DND-41 (cell line): ENCODE measurements around the gene CRYL1.

Experiments
- ATAC-seq: fragments of 200-7000 bp; cut with Tn5 transposase; 3 replicates; pipeline ENCODE4 v1.9.1; 2021; ENCODE audit warnings: low read depth; ENCODE audit not compliant: insufficient read depth
- DNase-seq: peaks from one replicate; pipeline ENCODE4 v3.0.0-alpha.2; 2020
- H2AFZ ChIP-seq: 2 replicates; pipeline ENCODE4 v1.6.0; 2012; ENCODE audit warnings: low read depth, low read length
- H3K27ac ChIP-seq: 2 replicates; pipeline ENCODE4 v1.5.1; 2012; ENCODE audit warnings: low read length, inconsistent platforms
- H3K27me3 ChIP-seq: fragments of 200-600 bp; sonication (generic); 2 replicates; pipeline ENCODE4 v1.6.0; 2012; ENCODE audit warnings: low read length, mild to moderate bottlenecking, inconsistent platforms; ENCODE audit not compliant: insufficient read depth, poor library complexity
- H3K36me3 ChIP-seq: 2 replicates; pipeline ENCODE4 v1.5.1; 2012; ENCODE audit warnings: low read length, inconsistent platforms; ENCODE audit not compliant: insufficient read depth
- H3K4me1 ChIP-seq: 2 replicates; pipeline ENCODE4 v1.5.1; 2012; ENCODE audit warnings: mild to moderate bottlenecking, low read length; ENCODE audit not compliant: insufficient read depth
- H3K4me2 ChIP-seq: 2 replicates; pipeline ENCODE4 v1.6.0; 2012; ENCODE audit warnings: mild to moderate bottlenecking, moderate library complexity, low read length, inconsistent platforms; ENCODE audit not compliant: insufficient read depth
- H3K4me3 ChIP-seq, 2 experiments: fragments of 200-600 bp in 1 of 2; shearing (Covaris generic) in 1 of 2; 2 replicates each; pipeline ENCODE4 v1.5.1; 2012 to 2016; ENCODE audit warnings: inconsistent platforms in 2 of 2, low read length in 2 of 2, mild to moderate bottlenecking in 2 of 2, low read depth in 1 of 2, moderate library complexity in 1 of 2
- H3K79me2 ChIP-seq: 2 replicates; pipeline ENCODE4 v1.6.0; 2012; ENCODE audit warnings: low read length, inconsistent platforms; ENCODE audit not compliant: insufficient read depth
- H3K9ac ChIP-seq: 2 replicates; pipeline ENCODE4 v1.6.0; 2012; ENCODE audit warnings: low read depth, mild to moderate bottlenecking, inconsistent platforms, low read length, moderate library complexity
- H3K9me3 ChIP-seq: 2 replicates; pipeline ENCODE4 v1.5.1; 2012; ENCODE audit warnings: low read length, moderate library complexity, mild to moderate bottlenecking, inconsistent platforms; ENCODE audit not compliant: insufficient read depth, severe bottlenecking
- H4K20me1 ChIP-seq: 2 replicates; pipeline ENCODE4 v1.6.0; 2012; ENCODE audit warnings: low read length; ENCODE audit not compliant: insufficient read depth
- EZH2 ChIP-seq: IDR thresholded peaks from 3 replicates; pipeline ENCODE4 v1.6.1; 2012; ENCODE audit warnings: borderline replicate concordance, low read depth, mild to moderate bottlenecking, moderate library complexity, low read length, inconsistent platforms; ENCODE audit not compliant: severe bottlenecking
- TF ChIP-seq, protein P1 (sequence below): IDR thresholded peaks from 2 replicates; pipeline ENCODE4 v1.5.1; 2012; ENCODE audit warnings: borderline replicate concordance, low read length, moderate library complexity, mild to moderate bottlenecking; ENCODE audit not compliant: poor library complexity, severe bottlenecking; ENCODE audit errors: extremely low read depth

The CRYL1 gene

DNA sequence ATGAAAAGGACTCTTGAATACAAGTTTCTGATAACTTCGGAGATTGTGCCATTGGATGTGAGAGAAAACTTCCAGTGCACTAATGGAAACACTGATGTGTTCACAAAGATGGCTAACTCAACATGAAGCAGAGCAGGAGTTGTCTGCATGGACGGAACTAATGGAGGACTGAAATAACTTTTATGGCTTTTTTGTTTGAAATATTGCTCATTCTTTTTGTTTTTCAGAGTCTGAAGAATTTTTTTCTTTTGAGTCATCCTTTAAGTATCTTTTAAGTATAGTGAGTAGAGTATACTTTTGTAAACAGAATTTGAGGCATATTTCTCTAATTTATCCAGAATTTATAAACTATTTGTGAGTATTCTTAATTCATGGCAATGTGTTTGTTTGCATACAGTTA, 25.7 kb downstream of the CRYL1 start:
- Histone ChIP-seq H4K20me1 (no peaks in the 10 kb centered on the region), H3K9ac (no peak overlapping the region), H3K4me2 (no peak overlapping the region), H3K36me3 (no peaks in the 10 kb centered on the region), H3K4me1 (no peaks in the 10 kb centered on the region), H2AFZ (no peak overlapping the region), H3K9me3 (peaks cover 8% of the 10 kb centered on the region), H3K79me2 (no peaks in the 10 kb centered on the region), H3K4me3 (no peak overlapping the region), H3K27ac (no peak overlapping the region), H3K27me3 (no peaks in the 10 kb centered on the region)
- ATAC-seq (no peak), DNase-seq (no peak)
- TF ChIP-seq, protein P1, sequence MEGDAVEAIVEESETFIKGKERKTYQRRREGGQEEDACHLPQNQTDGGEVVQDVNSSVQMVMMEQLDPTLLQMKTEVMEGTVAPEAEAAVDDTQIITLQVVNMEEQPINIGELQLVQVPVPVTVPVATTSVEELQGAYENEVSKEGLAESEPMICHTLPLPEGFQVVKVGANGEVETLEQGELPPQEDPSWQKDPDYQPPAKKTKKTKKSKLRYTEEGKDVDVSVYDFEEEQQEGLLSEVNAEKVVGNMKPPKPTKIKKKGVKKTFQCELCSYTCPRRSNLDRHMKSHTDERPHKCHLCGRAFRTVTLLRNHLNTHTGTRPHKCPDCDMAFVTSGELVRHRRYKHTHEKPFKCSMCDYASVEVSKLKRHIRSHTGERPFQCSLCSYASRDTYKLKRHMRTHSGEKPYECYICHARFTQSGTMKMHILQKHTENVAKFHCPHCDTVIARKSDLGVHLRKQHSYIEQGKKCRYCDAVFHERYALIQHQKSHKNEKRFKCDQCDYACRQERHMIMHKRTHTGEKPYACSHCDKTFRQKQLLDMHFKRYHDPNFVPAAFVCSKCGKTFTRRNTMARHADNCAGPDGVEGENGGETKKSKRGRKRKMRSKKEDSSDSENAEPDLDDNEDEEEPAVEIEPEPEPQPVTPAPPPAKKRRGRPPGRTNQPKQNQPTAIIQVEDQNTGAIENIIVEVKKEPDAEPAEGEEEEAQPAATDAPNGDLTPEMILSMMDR = no peak
- TF ChIP-seq EZH2 = no peak

DNA sequence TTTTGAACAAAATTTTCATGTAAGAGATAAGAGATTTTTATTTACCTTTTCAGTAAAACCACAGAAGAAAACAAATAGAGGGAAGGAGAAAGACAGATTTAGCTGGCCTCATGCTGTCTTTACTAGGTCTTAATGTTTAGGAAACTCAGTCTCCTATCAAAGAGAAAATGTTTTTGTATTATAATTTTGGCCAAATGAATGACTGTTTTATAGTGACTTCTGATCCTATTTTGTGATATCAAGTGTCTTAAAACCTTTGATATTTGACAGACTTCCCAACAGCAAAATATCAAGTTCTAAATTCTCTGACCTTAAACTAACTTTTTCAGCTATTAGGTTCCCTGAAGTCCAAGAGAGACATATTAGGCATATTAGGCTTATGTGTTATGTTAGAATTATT, 27.0 kb downstream of the CRYL1 start:
- no peak for ATAC-seq
- Histone ChIP-seq H3K4me3 (no peak overlapping the region), H2AFZ (no peak overlapping the region), H3K9ac (no peak overlapping the region), H3K4me2 (no peak overlapping the region), H4K20me1 (0 out of 2 replicates have a peak, but pooled peaks cover 3% of the 10 kb centered on the region), H3K36me3 (no peaks in the 10 kb centered on the region), H3K27ac (no peak overlapping the region), H3K27me3 (no peaks in the 10 kb centered on the region), H3K9me3 (peaks cover 8% of the 10 kb centered on the region), H3K4me1 (no peaks in the 10 kb centered on the region), H3K79me2 (no peaks in the 10 kb centered on the region)
- no peak for DNase-seq
- TF ChIP-seq, protein P1 = no peak
- no peak for TF ChIP-seq EZH2

DNA sequence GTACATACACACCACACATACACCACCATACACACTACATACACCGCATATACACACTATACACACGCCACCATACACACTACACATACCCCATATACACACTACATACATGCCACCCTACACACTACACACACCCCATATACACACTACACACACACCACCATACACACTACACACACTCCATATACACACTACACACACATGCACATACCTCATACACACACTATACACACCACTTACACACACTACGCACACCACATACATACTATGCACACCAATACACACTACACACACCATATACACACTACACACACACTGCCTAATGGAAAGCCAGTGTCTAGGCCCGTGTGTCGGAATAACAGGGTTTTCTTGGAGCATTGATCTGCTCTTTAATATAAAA, 27.5 kb downstream of the CRYL1 start:
- H3K4me2 ChIP-seq = no peak overlapping the region

More for the DNA sequence above, 27.5 kb downstream of the CRYL1 start:
- no peaks in the 10 kb centered on the region for H3K36me3 ChIP-seq
- H3K4me1 ChIP-seq = no peaks in the 10 kb centered on the region
- H2AFZ ChIP-seq = no peak overlapping the region
- no peak for TF ChIP-seq EZH2
- TF ChIP-seq, protein P1 = no peak
- 0 out of 2 replicates have a peak, but pooled peaks cover 3% of the 10 kb centered on the region for H4K20me1 ChIP-seq
- H3K27ac ChIP-seq = no peak overlapping the region
- H3K79me2 ChIP-seq = no peaks in the 10 kb centered on the region
- DNase-seq (no peak), ATAC-seq (no peak)
- no peak overlapping the region for H3K4me3 ChIP-seq
- no peaks in the 10 kb centered on the region for H3K27me3 ChIP-seq
- peaks cover 8% of the 10 kb centered on the region for H3K9me3 ChIP-seq
- H3K9ac ChIP-seq = no peak overlapping the region
